ENCODE results near the gene TMEM132D.
"Not testable (repeated sequence)": the region's sequence is repeated elsewhere in the genome, so short reads cannot be mapped to it uniquely, and the experiment has no call there.

TMEM132D gene

DNA sequence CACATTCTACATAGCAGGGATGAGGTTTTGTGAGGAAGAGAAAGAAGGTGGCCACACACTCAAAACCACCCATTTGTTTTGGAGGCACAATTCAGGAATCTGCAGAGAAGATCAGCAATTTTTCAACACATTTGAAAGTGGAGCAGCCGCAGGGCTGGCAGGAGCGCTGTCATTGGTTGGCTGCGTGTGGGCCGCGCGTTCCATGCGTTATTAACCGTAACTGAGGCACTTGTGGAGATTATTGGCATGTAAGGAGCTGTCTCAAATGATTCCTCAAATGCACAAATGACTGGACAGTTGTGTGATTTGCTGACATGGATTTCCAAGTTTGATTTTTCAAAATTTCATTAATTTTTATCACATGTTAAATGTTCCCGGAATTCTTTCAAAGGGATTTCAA lies 318.5 kb downstream of the TMEM132D start:
- no peak for DNase-seq

DNA sequence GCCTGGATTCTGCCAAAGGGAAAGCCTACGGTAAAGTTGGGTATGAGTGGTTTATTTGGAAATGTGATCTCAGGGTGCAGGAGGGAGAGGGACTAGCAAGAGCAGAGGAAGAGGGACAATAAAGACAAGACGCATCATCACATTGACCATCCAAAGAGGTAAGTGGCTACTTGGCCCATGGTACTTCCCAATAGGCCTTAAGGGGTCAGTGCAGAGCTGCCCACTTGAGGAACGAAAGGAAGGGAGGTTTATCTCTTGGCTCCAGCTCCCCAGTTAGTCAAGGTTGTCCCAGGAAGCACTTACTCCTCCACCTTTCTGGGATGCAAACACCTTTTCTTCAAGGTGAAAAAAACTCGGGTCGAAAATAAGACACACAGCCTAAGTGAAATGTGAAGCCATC lies 323.9 kb downstream of the TMEM132D start:
- no peak for DNase-seq

GRCh38 chr12:129571901-129572494 lies 331.8 kb downstream of the TMEM132D start:
- no peak for DNase-seq

DNA sequence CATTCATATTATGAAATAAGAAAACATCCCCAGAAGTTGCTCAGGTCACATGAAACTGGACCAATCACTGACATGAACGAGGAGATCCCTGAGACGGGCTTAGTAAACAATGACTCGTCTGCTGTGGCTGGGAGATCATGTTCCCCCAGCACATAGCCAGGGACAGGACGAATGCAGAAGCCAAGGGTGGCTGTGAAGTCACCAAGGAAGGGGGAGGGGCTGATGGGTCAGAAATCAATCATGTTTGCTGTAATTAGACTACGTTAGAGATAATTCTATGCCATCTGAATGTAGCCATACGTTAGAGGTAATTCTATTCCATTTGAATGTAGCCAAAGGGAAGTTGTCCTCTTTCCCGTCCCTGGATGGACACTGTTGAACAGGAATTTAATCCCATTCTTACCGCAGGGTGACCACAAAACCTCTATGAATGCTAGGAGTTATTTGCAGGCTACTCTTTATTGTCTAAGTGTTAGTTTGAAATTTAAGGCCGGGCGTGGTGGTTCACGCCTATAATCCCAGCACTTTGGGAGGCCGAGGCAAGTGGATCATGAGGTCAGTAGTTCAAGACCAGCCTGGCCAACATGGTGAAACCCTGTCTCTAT lies 332.9 kb downstream of the TMEM132D start:
- no peak for DNase-seq

DNA sequence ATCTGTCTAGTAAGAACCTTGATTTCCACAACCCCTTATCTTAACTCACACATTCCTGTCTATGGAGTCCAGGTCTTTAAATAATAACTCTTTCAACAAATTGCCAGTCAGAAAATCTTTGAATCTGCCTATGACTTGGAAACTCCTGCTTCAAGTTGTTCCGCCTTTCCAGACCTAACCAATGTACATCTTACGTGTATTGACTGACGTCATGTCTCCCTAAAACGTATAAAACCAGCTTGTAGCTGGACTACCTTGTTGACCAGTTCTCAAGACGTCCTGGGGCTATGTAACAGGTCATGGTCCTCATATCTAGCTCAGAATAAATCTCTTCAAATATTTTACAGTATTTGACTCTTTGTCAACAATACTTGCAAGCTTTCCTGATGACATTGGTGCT lies 337.0 kb downstream of the TMEM132D start:
- DNase-seq = no peak

DNA sequence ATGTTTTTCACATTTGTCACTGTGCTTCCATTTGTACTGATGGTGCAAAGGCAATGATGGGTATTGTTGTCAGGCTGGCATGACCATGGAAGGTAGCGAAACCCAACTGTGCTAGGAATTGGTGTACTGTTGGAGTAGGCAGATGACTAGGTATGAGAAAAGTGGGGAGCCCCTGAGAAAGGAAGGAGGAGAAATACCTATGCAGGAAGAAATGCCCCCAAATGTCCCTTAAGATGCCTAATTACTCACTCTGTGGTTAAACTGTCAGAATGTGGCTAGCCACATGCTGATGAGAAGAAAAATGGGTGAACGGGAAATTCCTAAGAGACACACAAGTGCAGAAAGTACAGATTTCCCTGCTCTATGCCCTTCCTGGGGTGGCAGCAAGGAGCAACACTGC lies 339.1 kb downstream of the TMEM132D start:
- DNase-seq = no peak

DNA sequence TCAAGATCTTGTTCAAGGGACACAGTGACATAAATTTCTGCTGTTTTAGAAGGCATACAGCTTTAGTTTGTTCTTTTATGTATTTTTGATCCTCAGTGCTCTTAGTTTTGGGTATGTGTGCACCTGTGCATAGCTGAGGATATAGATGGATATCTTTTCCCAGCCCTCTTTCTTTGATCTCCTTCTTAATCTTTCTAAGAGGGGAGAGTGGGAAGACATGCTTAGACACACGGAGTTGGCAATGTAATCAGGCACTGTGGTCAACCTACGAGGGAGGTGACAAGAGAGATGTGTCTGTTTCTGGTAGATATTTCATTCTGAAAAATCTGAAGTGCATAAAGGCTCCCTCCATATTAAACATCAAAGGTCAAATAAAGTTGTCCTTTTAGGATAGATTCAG lies 340.6 kb downstream of the TMEM132D start:
- no peak for DNase-seq

GRCh38 chr12:129561304-129561703 lies 342.5 kb downstream of the TMEM132D start:
- no peak for DNase-seq

- DNase-seq = no peak
Measured at GRCh38 chr12:129559776-129560175, 344.0 kb downstream of the TMEM132D start.

DNA sequence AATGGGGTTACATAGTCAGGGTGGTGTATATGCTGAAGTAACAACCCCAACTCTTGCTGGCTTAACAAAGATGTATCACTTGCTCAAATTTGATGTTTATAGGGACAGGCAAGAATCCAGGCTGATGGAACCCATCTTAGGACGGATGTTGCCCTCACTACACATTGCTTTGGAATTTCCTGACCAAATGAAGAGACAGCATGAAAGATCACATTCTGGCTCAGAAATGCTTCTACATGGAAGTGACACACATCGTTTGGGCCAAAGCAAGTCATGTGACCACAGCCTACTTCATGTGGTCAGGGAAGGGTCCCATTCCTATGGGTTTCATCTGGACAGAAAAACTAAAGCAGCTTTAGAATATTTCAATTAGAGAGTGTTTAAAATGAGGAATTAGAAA lies 345.8 kb downstream of the TMEM132D start:
- no peak for DNase-seq

GRCh38 chr12:129556082-129556481 lies 347.7 kb downstream of the TMEM132D start:
- no peak for DNase-seq

DNA sequence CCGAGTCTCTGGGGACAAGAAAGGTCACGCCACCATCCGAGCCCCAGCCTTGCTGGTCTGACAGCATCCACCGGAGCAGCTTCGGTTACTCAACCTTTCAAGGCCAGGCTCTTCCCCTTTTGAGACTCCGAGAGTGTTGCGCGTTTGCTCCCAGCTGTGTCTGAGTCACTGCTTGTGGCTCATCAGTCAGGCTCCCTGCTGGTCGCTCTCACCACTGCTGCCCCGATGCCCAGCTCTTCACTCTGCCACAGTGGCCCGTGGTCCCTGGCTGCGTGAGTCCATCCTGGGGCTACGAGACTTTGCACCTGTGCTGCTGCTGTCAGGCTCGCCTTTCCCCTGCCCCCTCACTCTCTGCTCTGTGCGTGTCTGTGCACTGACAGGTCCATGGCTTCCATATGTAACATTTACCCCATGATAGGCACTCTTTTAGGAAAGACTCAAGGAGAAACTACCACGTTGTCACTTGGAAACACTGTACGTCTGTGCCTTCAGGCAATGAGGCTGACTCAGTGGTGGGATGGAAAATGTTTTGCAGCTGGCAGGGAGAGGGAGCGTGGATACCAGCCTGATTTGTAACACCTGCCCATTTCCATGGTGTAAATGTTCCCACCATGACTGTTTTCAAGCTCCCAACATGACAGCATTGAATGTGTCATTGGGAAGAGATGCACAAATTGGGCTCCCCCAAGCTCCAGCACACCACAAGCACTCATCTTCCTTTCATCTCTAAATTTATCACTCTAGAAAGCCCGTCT lies 350.7 kb downstream of the TMEM132D start:
- no peak for DNase-seq

DNA sequence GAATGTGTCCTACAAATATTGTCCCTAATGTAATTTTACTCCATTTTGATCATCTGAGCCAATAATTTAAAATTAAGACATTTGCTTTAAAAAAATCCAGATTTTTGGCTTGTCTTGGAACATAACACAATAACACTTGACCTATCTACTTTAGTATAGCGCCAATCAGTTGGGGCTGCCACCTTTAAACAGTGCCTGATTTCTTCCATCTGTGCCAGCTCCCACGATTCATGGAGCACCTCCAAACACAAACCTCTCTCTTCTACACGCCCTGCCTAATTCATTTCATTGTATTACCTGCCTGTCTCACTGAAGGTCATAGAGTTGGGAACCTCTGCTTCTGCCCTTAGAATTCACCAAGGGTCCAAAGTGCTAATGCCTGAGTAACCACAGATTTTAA lies 352.4 kb downstream of the TMEM132D start:
- no peak for DNase-seq

- DNase-seq = no peak
Measured at GRCh38 chr12:129550353-129550752, 353.5 kb downstream of the TMEM132D start.

GRCh38 chr12:129549656-129550055 lies 354.2 kb downstream of the TMEM132D start:
- no peak for DNase-seq

DNA sequence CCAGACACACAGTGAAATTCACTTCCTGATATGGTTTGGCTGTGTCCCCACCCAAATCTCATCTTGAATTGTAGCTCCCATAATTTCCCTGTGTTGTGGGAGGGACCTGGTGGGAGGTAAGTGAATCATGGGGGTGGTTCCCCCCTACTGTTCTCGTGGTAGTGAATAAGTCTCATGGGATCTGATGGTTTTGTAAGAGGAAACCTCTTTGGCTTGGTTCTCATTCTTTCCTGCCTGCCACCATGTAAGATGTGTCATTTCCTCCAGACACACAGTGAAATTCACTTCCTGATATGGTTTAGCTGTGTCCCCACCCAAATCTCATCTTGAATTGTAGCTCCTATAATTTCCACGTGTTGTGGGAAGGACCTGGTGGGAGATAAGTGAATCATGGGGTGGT lies 354.8 kb downstream of the TMEM132D start:
- not testable (repeated sequence) for DNase-seq

GRCh38 chr12:129544716-129545115 lies 359.1 kb downstream of the TMEM132D start:
- DNase-seq = no peak

DNA sequence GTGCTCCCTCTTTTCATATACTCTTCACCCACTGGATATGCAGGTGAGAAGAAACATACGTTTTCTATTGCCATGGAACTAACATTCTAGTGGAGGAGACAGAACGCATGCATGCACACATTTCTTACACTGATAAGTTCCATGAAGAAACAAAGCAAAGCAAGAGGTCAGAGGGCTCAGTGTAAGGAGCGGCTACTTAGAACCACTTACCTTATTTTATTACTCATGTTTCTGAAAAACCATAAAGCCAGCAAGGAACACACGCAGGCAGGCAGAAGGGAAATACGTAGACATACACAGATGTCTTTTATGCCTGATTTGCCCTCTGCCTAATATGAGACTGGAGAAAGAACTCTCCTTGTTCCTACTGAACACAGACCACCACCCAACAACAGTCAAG lies 362.9 kb downstream of the TMEM132D start:
- DNase-seq = no peak

DNA sequence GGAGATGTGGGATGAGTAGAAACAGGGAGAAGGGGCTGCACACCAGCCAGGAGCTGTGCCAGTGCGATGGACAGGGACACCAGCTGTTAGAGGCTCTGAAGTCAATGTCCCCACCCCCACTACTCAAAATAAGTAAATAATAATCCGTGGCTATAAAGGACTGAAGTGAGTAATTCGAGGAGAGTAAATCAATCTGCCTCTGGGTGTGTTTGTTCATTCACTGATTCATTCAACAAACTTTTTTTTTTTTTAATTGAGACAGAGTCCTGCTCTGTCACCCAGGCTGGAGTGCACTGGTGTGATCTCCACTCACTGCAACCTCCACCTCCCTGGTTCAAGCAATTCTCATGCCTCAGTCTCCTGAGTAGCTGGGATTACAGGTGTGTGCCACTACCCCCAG lies 363.6 kb downstream of the TMEM132D start:
- DNase-seq = no peak

DNA sequence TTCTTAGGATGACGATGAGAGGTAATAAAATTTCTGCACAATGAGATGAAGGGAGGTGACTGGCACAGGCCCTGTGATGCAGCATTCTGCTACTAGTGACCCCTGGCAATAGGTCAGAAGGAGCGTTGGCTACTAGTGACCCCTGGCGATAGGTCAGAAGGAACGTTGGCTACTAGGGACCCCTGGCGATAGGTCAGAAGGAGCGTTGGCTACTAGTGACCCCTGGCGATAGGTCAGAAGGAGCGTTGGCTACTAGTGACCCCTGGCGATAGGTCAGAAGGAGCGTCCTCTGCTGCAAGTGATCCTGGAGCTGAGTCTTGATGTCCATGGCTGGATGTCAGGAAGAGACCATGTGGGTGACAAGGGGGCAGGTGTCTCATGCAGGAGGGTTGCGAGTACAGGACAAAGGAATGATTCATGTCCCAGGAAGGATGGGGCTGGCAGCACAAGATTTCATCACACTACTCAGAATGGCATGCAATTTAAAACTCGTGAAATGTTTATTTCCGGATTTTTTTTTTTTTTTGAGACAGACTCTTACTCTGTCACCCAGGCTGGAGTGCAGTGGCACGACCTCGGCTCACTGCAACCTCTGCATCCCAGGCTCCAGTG lies 365.0 kb downstream of the TMEM132D start:
- DNase-seq = not testable (repeated sequence)

GRCh38 chr12:129538137-129538536 lies 365.7 kb downstream of the TMEM132D start:
- DNase-seq = no peak

DNA sequence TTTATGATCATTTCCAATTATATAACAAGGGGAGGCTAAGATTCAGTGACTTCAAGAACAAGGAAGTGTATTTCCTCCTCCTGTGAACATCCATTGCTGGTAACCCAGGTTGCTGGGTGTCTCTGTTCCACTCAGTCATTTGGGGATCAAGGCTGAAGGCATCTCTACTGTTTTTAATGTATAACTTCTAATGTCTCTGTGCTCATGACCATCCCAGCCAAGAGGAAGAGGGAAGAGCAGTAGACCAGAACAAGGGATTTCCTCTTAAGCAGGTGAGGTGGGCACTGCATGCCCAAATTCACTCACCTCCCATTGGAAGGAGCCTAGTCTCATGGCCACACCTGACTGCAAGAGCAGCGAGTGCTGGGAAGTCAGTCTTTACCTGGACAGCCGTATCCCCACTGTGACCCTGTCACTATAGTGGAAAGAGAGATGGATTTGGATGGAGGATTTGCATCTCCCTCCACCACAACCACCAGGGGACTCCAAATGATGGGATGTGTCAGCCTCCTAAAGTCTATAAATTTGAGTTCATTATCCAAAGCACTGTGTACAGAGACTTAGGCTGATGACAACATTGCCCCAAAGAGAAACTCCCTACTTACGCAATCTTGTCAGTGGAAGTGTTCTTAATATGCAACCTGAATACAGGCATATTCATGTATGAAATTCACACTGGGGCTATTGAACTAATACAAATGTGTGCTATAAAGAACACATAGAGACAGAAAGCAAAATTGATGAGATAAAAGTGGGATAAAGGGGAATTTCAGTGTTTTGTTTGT lies 368.7 kb downstream of the TMEM132D start:
- DNase-seq = no peak
